Measurements from ENCODE around the gene CCDC85A.

The CCDC85A gene

DNA sequence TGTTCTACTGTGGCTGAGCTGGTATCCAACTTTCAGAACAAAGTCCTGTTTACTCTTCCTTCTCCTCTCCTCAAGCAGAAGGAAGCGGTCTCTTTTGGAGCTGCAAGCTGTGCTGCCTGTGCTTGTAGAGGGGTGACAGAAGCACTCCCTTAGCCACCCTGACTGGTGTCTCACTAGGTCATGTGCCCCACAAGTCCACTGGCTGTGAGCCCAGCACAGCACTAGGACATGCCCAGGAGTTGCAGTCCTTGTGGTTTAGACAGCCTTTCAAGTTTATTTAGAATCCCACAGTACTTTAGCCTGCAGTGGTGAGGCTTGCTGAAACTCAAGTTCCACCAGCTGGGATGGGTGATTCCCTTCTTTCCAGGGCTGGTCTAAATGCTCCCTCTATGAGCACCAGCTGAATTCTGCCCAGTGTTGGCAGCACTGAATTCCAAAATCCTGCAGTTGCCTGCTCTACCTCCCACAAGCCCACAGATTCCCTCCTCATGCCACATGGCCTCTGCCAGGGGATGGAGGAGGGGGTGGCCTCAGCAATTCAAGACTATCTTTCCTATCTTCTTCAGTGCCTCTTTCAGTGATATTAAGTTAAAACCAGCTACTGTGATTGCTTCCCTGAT, 61.2 kb downstream of the CCDC85A start:
- no peak for TF ChIP-seq CTCF (IDR thresholded peaks at IDR 0.05)

- TF ChIP-seq CTCF (IDR thresholded peaks at IDR 0.05), result no peak
Observed at GRCh38 chr2:56248965-56249742, 65.4 kb downstream of the CCDC85A start.

- TF ChIP-seq CTCF (IDR thresholded peaks at IDR 0.05), result no peak
Observed at GRCh38 chr2:56250153-56250729, 66.5 kb downstream of the CCDC85A start.

DNA sequence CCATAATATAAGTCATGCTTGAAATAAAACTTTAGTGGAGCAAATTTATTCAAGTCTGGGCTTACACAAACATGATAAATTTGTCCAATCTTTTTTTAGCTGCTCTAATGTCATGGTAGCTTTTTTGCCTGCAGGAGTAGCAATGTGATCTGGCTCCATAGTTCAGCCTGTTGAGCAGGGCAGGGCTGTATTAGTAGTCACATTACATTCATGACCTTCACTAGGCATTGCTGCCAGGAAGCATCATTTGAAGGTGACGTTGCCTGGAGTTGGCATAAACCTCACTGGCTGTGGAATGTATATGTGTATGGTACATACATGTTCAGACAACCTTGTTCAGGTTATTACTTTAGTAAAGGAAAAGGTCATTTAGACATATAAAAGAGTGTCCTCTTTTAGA, 76.6 kb downstream of the CCDC85A start:
- no peak for TF ChIP-seq CTCF (IDR thresholded peaks at IDR 0.05)

DNA sequence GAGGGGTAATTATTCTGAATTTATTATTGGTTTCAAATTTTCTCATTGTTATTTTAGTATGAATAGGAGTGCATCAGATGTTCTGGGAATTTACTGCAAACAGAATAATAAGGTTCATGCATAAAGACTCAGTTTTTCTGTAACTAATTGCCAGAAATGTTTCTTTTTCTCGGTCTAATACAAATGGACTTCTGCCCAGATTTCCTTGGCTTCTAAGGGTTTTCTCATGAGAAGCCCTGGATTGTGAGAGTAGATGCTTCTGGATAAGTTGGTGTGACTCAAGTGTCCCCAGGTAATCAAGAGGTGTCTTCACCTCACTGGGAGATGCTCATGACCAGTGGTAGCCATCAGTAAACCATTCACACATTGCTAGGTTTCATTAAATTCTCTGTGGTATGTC, 78.5 kb downstream of the CCDC85A start:
- no peak for TF ChIP-seq CTCF (IDR thresholded peaks at IDR 0.05)

DNA sequence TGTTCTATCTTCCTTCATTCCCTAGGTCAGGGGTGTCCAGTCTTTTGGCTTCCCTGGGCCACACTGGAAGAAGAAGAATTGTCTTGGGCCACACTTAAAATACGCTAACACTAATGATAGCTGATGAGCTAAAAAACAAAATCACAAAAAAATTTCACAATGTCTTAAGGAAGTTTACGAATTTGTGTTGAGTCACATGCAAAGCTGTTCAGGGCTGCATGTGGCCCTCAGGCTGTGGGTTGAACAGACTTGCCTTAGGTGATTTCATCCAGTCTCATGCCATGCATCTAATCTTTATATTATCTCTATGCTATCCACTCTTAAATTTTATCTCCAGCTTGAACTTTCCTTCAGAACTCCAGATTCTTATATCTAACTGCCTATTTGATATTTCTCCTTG, 80.1 kb downstream of the CCDC85A start:
- no peak for TF ChIP-seq CTCF (IDR thresholded peaks at IDR 0.05)

- TF ChIP-seq CTCF (IDR thresholded peaks at IDR 0.05), result no peak
Observed at GRCh38 chr2:56266761-56267414, 83.1 kb downstream of the CCDC85A start.
